ENCODE measurements around the gene KCNAB1. TPM values are rescaled to one million over a fixed set of nuclear protein-coding genes. Genes with fewer than 3 reads are reported as not detected.
"Not testable (repeated sequence)": the region's sequence is repeated elsewhere in the genome, so short reads cannot be mapped to it uniquely, and the experiment has no call there.

Gene KCNAB1
- total and polyA plus RNA-seq, 2 donors (not counting 1 experiment from before 2014, with no cell fraction given) = not detected

GRCh38 chr3:156563900-156564682, 443.7 kb downstream of the KCNAB1 start:
- Histone ChIP-seq H3K9ac (ENCODE audit: low read length) (no peak overlapping the region), H3K4me3 (ENCODE audit: control extremely low read depth in 1 of 5, extremely low read depth in 1 of 5, insufficient read depth in 1 of 5, low read depth in 2 of 5, low read length in 4 of 5) (no peak overlapping the region), H3K79me2 (ENCODE audit: control insufficient read depth, insufficient read depth, low read length) (no peaks in the 10 kb centered on the region), H3K27ac (ENCODE audit: low read length in 2 of 2) (no peak overlapping the region), H4K20me1 (ENCODE audit: control insufficient read depth, insufficient read depth, low read length, poor library complexity, severe bottlenecking) (no peaks in the 10 kb centered on the region), H3K36me3 (replicated peaks in 1 of 2; ENCODE audit: control extremely low read depth in 1 of 2, control insufficient read depth in 1 of 2, extremely low read depth in 1 of 2, insufficient read depth in 2 of 2, low read length in 1 of 2) (no peaks in the 10 kb centered on the region), H3K4me1 (ENCODE audit: control insufficient read depth in 2 of 2, insufficient read depth in 2 of 2, low read length in 2 of 2) (peaks cover 0 to 1% of the 10 kb centered on the region in 2 donors), H2AFZ (ENCODE audit: insufficient read depth, low read depth, low read length, poor library complexity, severe bottlenecking) (no peak overlapping the region), H3K4me2 (replicated peaks; ENCODE audit: low read depth, low read length, poor library complexity, severe bottlenecking) (no peak overlapping the region), H3K9me3 (ENCODE audit: control extremely low read depth in 1 of 3, control insufficient read depth in 2 of 3, insufficient read depth in 1 of 3, low read length in 2 of 3) (no peaks in the 10 kb centered on the region), H3K27me3 (replicated peaks in 1 of 4; ENCODE audit: control extremely low read depth in 1 of 4, control insufficient read depth in 3 of 4, insufficient read depth in 4 of 4, low read length in 3 of 4) (peaks cover 0 to 6% (median 3%) of the 10 kb centered on the region in 4 experiments)
- DNase-seq = no peak
- ATAC-seq (ENCODE audit: low read depth) = no peak
- intact Hi-C loops (cut with micrococcal nuclease) = no loop called here
- no CpG with 5 or more reads among the region's 1 CpG for WGBS (ENCODE audit: insufficient coverage)
- Mint-ChIP-seq H3K9me3 (ENCODE audit: insufficient read depth) (no peaks in the 10 kb centered on the region), H3K27ac (no peak overlapping the region), H3K4me3 (no peak overlapping the region), H3K27me3 (peaks cover 8% of the 10 kb centered on the region), H3K4me1 (peaks cover 3% of the 10 kb centered on the region)
- ChIA-PET POLR2A (interaction anchor here (0.6 kb wide), 1 partner anchor 9 kb away, joined by 3 read pairs; the partner anchor contains the start of gene SSR3), CTCF (no interaction called here)
- TF ChIP-seq EZH2 (IDR thresholded peaks at IDR 0.05; ENCODE audit: borderline replicate concordance, insufficient read depth, low read depth, low read length, poor library complexity, severe bottlenecking) (no peak), CTCF (IDR thresholded peaks at IDR 0.05) (no peak)

GRCh38 chr3:156569016-156569415, 448.6 kb downstream of the KCNAB1 start:
- H3K27me3 Mint-ChIP-seq; H3K36me3 ChIP-seq (replicated peaks in 1 of 2; ENCODE audit: control extremely low read depth in 1 of 2, control insufficient read depth in 1 of 2, extremely low read depth in 1 of 2, insufficient read depth in 2 of 2, low read length in 1 of 2); H3K9me3 ChIP-seq (ENCODE audit: control extremely low read depth in 1 of 3, control insufficient read depth in 2 of 3, insufficient read depth in 1 of 3, low read length in 2 of 3); H3K79me2 ChIP-seq (ENCODE audit: control insufficient read depth, insufficient read depth, low read length); H3K27ac ChIP-seq (ENCODE audit: low read length in 2 of 2); H4K20me1 ChIP-seq (ENCODE audit: control insufficient read depth, insufficient read depth, low read length, poor library complexity, severe bottlenecking); H3K4me3 ChIP-seq (ENCODE audit: control extremely low read depth in 1 of 5, extremely low read depth in 1 of 5, insufficient read depth in 1 of 5, low read depth in 2 of 5, low read length in 4 of 5); H3K4me3 Mint-ChIP-seq; H3K9me3 Mint-ChIP-seq (ENCODE audit: insufficient read depth); POLR2A ChIA-PET; H3K9ac ChIP-seq (ENCODE audit: low read length); H3K27me3 ChIP-seq (replicated peaks in 1 of 4; ENCODE audit: control extremely low read depth in 1 of 4, control insufficient read depth in 3 of 4, insufficient read depth in 4 of 4, low read length in 3 of 4); intact Hi-C loops (cut with micrococcal nuclease); H3K4me1 ChIP-seq (ENCODE audit: control insufficient read depth in 2 of 2, insufficient read depth in 2 of 2, low read length in 2 of 2); H3K4me2 ChIP-seq (replicated peaks; ENCODE audit: low read depth, low read length, poor library complexity, severe bottlenecking); CTCF ChIA-PET; H2AFZ ChIP-seq (ENCODE audit: insufficient read depth, low read depth, low read length, poor library complexity, severe bottlenecking); ATAC-seq (ENCODE audit: low read depth); DNase-seq; H3K27ac Mint-ChIP-seq: not testable (repeated sequence)
- 63% methylated on average over 4 of the region's 8 CpGs for WGBS (ENCODE audit: insufficient coverage)
- H3K4me1 Mint-ChIP-seq = peaks cover 11% of the 10 kb centered on the region

GRCh38 chr3:156569881-156570280, 449.5 kb downstream of the KCNAB1 start:
- CTCF ChIA-PET; H3K27ac ChIP-seq (ENCODE audit: low read length in 2 of 2); H3K36me3 ChIP-seq (replicated peaks in 1 of 2; ENCODE audit: control extremely low read depth in 1 of 2, control insufficient read depth in 1 of 2, extremely low read depth in 1 of 2, insufficient read depth in 2 of 2, low read length in 1 of 2); POLR2A ChIA-PET; H3K4me2 ChIP-seq (replicated peaks; ENCODE audit: low read depth, low read length, poor library complexity, severe bottlenecking); H3K27me3 Mint-ChIP-seq; H3K9me3 Mint-ChIP-seq (ENCODE audit: insufficient read depth); H3K4me3 ChIP-seq (ENCODE audit: control extremely low read depth in 1 of 5, extremely low read depth in 1 of 5, insufficient read depth in 1 of 5, low read depth in 2 of 5, low read length in 4 of 5); H3K79me2 ChIP-seq (ENCODE audit: control insufficient read depth, insufficient read depth, low read length); H3K4me1 ChIP-seq (ENCODE audit: control insufficient read depth in 2 of 2, insufficient read depth in 2 of 2, low read length in 2 of 2); H4K20me1 ChIP-seq (ENCODE audit: control insufficient read depth, insufficient read depth, low read length, poor library complexity, severe bottlenecking); H3K9me3 ChIP-seq (ENCODE audit: control extremely low read depth in 1 of 3, control insufficient read depth in 2 of 3, insufficient read depth in 1 of 3, low read length in 2 of 3); H2AFZ ChIP-seq (ENCODE audit: insufficient read depth, low read depth, low read length, poor library complexity, severe bottlenecking); DNase-seq; intact Hi-C loops (cut with micrococcal nuclease); H3K4me3 Mint-ChIP-seq; H3K9ac ChIP-seq (ENCODE audit: low read length); H3K27ac Mint-ChIP-seq; ATAC-seq (ENCODE audit: low read depth); H3K27me3 ChIP-seq (replicated peaks in 1 of 4; ENCODE audit: control extremely low read depth in 1 of 4, control insufficient read depth in 3 of 4, insufficient read depth in 4 of 4, low read length in 3 of 4): not testable (repeated sequence)
- no CpG with 5 or more reads among the region's 4 CpGs for WGBS (ENCODE audit: insufficient coverage)
- H3K4me1 Mint-ChIP-seq = peaks cover 11% of the 10 kb centered on the region

Measured in B cell (primary cell).